Osteoblast (primary cell): ENCODE data around the gene CAP1. TPM values are rescaled to one million over a fixed set of nuclear protein-coding genes. Genes with fewer than 3 reads are reported as not detected.

Experiments used
- DNase-seq: peaks from one replicate; pipeline ENCODE4 v3.0.0; 2011; ENCODE audit warnings: low spot score, mixed read lengths; ENCODE audit not compliant: insufficient read length; ENCODE audit errors: missing footprints
- H2AFZ ChIP-seq: 2 replicates; pipeline ENCODE4 v1.6.0; 2011; ENCODE audit warnings: mild to moderate bottlenecking, low read length
- H3K27ac ChIP-seq: 2 replicates; pipeline ENCODE4 v1.5.1; 2011; ENCODE audit warnings: mild to moderate bottlenecking, low read depth, low read length, moderate library complexity
- H3K27me3 ChIP-seq: 2 replicates; pipeline ENCODE4 v1.6.0; 2012; ENCODE audit warnings: mild to moderate bottlenecking, control low read depth, inconsistent platforms, low read length, moderate library complexity; ENCODE audit not compliant: insufficient read depth
- H3K36me3 ChIP-seq: 2 replicates; pipeline ENCODE4 v1.5.1; 2011; ENCODE audit warnings: mild to moderate bottlenecking, low read length, control low read depth, moderate library complexity; ENCODE audit not compliant: insufficient read depth
- H3K4me1 ChIP-seq: 2 replicates; pipeline ENCODE4 v1.5.1; 2011; ENCODE audit warnings: mild to moderate bottlenecking, low read length, control low read depth, moderate library complexity; ENCODE audit not compliant: insufficient read depth
- H3K4me2 ChIP-seq: 2 replicates; pipeline ENCODE4 v1.6.0; 2011; ENCODE audit warnings: mild to moderate bottlenecking, low read length; ENCODE audit not compliant: insufficient read depth
- H3K4me3 ChIP-seq: fragments of 200-600 bp; sonication (generic); 3 replicates; pipeline ENCODE4 v1.5.1; 2012; ENCODE audit warnings: mild to moderate bottlenecking, low read length, inconsistent platforms; ENCODE audit not compliant: insufficient read depth
- H3K79me2 ChIP-seq: 2 replicates; pipeline ENCODE4 v1.6.0; 2012; ENCODE audit warnings: mild to moderate bottlenecking, low read length, control low read depth, inconsistent platforms; ENCODE audit not compliant: insufficient read depth
- H3K9me3 ChIP-seq: 2 replicates; pipeline ENCODE4 v1.5.1; 2011; ENCODE audit warnings: low read depth, low read length, control low read depth
- H4K20me1 ChIP-seq: 2 replicates; pipeline ENCODE4 v1.6.0; 2012; ENCODE audit warnings: mild to moderate bottlenecking, low read length, control low read depth; ENCODE audit not compliant: insufficient read depth
- CTCF ChIP-seq: IDR thresholded peaks from 2 replicates; pipeline ENCODE4 v1.5.1; 2011; ENCODE audit warnings: mild to moderate bottlenecking, low read depth, low read length, moderate library complexity; ENCODE audit errors: extremely low read depth
- total RNA-seq: library from RNA; depleted of rRNA; stranded (reverse); fragments of >200 nt; gene quantifications from 2 replicates; pipeline ENCODE4 v1.2.3, GENCODE V29; 2012

The CAP1 gene
- total RNA-seq, 1 donor = 390 TPM

GRCh38 chr1:40045182-40045581 lies 4.7 kb downstream of the CAP1 start:
- H3K79me2 ChIP-seq = peaks cover 92% of the 10 kb centered on the region
- H3K4me3 ChIP-seq = no peak overlapping the region
- TF ChIP-seq CTCF = no peak
- H3K9me3 ChIP-seq = no peaks in the 10 kb centered on the region
- H3K36me3 ChIP-seq = peaks cover 14% of the 10 kb centered on the region
- H3K4me1 ChIP-seq = peaks cover 46% of the 10 kb centered on the region
- DNase-seq = peak; percentile 74
- no peak overlapping the region for H2AFZ ChIP-seq
- no peaks in the 10 kb centered on the region for H3K27me3 ChIP-seq
- H3K4me2 ChIP-seq = no peak overlapping the region
- peaks cover 58% of the 10 kb centered on the region for H4K20me1 ChIP-seq
- H3K27ac ChIP-seq = no peak overlapping the region

DNA sequence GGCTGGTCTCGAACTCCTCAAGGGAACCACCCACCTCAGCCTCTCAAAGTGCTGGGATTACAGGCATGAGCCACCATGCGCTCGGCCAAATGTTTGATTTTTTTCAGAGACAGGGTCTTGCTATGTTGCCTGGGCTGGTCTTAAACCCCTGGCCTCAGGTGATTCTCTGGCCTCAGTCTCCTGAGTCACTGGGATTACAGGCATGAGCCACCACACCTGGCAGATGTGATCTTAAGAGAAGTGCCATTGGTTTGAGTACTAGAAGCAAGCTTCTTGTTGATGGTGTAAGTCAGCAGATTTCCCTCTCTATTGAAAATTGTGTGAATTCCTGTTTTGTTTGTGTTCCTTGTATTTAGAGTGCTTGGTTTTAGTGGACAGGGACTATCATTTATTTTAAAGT lies 5.2 kb downstream of the CAP1 start:
- Histone ChIP-seq H3K27ac (no peak overlapping the region), H3K4me2 (peak overlapping the region; percentile 4), H3K27me3 (no peaks in the 10 kb centered on the region), H3K4me3 (no peak overlapping the region), H3K36me3 (peaks cover 17% of the 10 kb centered on the region), H3K9me3 (no peaks in the 10 kb centered on the region), H4K20me1 (peaks cover 62% of the 10 kb centered on the region), H3K79me2 (peaks cover 95% of the 10 kb centered on the region), H2AFZ (no peak overlapping the region), H3K4me1 (peaks cover 47% of the 10 kb centered on the region)
- no peak for TF ChIP-seq CTCF
- no peak for DNase-seq

DNA sequence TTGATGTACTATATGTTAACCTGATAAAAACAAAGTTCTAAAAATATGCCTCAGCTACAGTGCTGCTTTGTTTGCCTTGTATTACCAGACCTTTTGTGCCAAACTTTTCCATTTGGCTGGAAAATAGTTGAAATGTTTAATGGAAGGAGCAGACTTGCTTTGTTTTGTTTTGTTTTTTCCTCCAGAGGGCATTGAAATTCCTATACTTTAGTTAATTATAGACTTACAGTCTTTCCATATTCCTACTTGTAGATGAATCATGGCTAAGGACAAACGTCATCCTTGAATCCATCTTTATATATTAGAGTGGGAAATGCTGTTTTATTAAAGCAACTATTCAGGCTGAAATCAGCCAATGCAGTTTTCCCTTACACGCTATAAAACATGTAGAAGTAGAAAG lies 6.7 kb downstream of the CAP1 start:
- Histone ChIP-seq H3K36me3 (peaks cover 25% of the 10 kb centered on the region), H4K20me1 (peaks cover 59% of the 10 kb centered on the region), H3K4me2 (no peak overlapping the region), H3K4me3 (no peak overlapping the region), H3K27me3 (no peaks in the 10 kb centered on the region), H3K9me3 (no peaks in the 10 kb centered on the region), H3K79me2 (peaks cover 95% of the 10 kb centered on the region), H3K4me1 (peaks cover 36% of the 10 kb centered on the region), H3K27ac (peak overlapping the region; percentile 18), H2AFZ (no peak overlapping the region)
- TF ChIP-seq CTCF = no peak
- DNase-seq = no peak

GRCh38 chr1:40047769-40048168 lies 7.2 kb downstream of the CAP1 start:
- no peak for DNase-seq
- Histone ChIP-seq H3K4me2 (no peak overlapping the region), H3K9me3 (no peaks in the 10 kb centered on the region), H3K4me3 (no peak overlapping the region), H3K4me1 (peaks cover 35% of the 10 kb centered on the region), H2AFZ (no peak overlapping the region), H3K36me3 (peaks cover 21% of the 10 kb centered on the region), H4K20me1 (peaks cover 57% of the 10 kb centered on the region), H3K27me3 (no peaks in the 10 kb centered on the region), H3K27ac (peak overlapping the region; percentile 18), H3K79me2 (peaks cover 94% of the 10 kb centered on the region)
- no peak for TF ChIP-seq CTCF
